Superior temporal gyrus (tissue), 1 donor: ENCODE measurements around the gene SIRPD.

Source experiments
- DNase-seq: peaks from one replicate; pipeline ENCODE4 v3.0.0-alpha.2; 2016; ENCODE audit errors: extremely low spot score

The SIRPD gene

DNA sequence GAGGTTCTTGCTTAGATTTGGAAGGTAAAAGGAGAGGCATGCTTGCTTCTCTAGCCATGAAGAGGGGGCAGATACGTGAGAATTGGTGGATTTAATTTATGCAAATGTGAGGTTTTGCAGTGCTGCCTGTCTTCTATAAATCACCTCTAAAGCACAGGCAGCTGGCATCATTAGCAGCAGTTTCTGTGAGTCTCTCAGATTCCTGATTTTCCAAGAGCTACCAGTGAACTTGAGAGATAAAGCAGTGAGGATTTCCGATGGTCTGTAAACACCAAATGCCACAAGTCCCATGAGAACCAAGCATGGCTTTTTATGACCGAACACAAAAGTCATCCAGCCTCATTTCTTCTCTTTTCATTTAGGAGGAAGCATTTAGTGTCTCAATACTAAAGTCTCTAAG is 63.1 kb downstream of the SIRPD start:
- no peak for DNase-seq

DNA sequence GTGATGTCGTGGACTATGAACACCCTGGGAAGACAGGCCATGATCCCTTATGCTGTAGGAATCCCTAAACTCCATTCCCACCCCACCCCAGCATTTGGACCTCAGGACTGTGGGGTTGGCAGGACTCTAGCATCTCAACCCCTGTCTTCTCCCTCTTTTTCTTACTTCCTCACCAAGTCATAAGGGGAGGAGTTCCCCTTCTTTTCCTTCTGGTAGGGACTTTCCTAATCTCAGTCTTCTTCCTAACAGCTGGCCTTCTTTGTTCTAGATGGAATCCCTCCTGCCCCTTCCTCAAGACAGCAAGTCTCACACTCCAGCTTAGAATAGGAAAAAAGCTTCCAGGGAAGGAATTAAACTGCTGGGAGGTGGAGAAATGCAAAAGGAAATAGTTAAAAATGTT is 64.0 kb downstream of the SIRPD start:
- DNase-seq = no peak

DNA sequence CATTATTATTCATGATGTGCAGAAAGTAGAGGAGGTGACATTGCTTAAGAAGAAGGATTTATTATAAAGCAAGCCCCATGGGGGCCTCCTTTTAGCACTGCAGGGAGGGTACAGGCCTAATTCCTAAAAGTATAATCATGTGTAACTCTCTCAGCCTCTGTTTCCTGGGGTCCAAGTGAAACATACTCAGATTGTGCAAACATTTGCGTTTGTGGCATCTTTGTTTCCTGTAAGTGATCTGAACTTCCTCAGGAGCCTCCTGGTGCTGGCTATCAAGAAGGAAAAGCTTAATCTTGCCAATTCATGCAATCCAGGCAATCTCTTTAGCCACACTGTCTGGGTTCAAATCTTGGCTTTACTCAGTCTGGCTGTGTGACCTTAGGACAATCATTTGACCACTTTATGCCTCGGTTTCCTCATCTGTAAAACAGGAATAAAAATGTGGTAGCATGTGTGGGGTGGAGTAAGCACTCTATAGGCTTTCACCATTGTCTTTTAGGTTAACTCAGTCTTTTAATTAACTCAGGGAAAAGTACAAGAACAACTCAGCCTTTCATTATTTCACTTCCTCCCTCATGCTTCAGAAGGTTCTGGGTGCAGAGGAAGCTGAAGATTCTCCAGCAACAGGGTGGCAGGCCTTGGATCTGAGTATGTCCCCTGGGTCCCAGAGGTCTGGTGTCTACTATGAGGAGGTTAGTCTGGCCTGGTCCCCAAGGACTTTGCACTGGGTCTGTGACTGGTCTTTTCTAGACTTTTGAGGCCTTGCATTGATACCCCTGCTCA is 65.5 kb downstream of the SIRPD start:
- DNase-seq = no peak

DNA sequence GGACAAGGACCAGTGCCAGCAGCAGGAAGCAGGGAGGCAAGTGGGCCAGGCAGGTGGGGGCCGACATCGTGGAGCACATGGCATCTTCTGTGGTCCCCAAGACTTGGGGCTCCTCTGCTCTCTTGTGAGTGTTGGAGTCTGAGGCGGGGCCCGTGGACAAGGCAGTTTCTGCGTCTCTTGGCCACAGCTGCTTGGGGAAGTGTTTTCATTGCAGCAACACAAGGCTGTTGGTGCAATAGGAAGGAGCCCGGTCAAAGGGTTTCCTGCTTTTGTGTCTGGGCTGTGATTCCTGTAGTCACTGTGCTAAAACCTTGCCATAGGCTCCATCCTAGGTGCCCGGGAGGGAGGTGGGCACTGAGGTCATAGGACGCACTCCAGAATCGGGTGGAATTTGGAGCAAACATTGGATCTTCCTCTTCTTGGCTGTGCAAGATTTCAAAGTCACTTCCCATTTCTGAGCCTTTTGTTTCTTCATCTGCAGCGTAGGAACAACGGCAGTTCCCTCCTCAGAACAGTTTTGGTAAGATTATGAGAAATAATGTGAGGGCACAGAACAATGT is 66.1 kb downstream of the SIRPD start, which contains the start of gene SIRPB2:
SIRPB2 (minus strand) TSS at position 140 of the 560 bp plus-strand sequence; CDS start at position 79, 61 bp downstream.
- no peak for DNase-seq

DNA sequence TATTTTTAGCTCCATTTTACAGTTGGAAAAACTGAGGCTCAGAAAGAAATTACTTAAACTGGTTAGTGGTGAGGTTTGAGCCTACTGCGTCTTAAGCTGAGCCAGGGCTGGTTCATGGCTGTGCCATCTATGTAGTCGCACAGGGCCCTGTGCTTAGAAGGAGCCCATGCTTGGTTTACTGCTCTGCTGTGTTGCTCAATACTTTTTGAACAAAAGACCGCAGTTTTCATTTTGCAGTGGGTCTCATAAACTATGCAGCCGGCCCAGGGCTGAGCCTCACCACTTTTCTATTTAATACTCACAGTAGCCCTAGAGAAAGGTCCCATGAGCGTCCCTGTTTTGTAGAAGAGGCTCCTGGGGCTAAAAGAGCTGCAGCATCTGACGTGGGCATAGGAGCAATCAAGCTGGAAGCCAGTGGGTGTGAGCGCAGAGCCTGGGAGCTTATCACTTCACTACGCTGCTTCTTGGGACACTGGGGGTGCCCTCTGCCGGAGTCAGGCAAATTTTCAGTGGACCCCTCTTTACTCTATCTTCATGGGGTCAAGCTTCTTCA is 66.8 kb downstream of the SIRPD start:
- DNase-seq = no peak

DNA sequence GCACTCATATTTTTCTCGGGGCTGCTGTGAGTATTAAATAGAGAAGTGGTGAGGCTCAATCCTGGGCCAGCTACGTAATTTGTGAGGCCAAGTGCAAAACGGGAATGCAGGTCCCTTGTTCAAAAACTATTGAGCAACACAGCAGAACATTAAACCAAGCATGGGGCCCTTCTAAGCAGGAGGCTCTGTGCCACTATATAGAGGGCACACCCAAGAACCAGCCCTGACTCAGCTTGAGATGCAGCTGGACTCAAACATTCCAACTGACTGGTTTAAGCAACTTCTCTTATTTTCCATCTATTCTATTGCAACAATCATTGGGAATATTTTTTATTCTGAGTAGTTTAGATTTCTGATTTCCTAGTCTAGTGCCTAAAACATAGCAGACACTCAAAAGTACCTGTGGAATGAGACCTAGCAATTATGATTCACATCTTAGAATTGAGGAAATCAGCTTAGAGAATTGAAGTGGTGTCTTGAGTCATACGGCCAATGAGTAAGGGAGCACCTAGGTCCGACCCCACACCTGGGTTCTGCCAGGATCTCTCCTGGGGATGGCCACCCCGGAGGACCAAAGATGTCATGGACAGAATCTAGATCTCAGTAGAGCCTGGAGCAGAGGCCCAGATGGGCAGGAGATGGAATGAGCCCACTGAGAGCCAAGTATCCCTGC is 67.6 kb downstream of the SIRPD start:
- no peak for DNase-seq

DNA sequence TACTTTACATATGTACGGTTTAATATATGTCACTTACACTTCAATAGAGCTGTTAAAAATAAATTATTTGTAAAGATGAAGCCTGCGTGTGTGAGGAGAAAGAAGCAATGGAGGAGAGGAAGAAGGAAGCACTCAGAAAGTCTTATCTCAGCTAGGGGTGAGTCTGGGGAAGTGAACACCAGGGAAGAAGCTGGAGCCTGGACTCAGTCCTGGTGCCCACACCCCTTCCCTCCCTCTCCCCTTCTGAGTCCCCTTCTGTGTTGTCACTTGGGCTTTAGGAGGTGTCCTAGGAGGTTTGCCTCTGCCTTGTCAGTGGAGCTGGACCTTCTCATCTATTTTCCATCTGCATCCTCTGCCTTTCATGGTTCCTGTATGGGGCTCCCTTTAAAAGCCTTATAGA is 68.2 kb downstream of the SIRPD start:
- DNase-seq = no peak

DNA sequence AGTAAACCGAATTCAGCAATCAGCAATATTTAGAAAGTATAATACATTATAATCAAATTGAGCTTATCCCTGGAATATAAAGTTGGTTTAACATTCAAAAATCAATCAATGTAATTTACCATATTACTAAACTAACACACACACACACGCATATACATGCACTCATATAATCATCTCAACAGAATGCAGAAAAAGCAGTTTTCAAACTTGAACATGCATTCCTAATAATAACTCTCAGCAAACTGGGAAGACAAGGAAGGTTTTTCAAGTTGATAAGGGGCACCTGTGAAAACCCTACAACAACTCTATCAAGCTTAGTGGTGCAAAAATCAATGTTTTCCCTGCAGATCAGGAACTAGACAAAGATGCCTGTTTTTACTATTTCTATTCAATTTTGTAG is 70.9 kb downstream of the SIRPD start:
- DNase-seq = no peak

DNA sequence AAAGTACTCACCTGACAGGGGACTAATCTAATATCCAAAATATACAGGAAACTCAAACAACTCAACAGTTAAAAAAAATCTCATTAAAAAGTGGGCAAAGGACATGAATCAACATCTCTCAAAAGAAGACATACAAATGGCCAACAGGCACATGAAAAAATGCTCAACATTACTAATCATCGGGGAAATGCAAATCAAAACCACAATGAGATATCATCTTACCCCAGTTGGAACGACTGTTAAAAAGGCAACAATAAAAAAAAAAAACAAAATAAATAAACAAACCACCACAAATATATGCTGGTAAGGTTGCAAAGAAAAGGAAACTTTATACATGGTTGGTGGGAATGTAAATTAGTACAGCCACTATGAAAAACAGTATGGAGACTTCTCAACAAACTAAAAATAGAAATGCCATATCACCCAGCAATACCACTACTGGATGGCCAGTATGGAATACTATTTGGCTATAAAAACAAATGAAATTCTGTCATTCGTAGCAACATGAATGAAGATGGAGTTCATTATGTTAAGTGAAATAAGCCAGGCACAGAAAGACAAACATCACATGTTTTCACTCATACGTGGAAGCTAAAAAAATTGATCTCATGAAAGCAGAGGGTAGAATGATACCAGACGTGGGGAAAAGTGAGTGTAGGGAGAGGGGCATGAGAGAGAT is 72.9 kb downstream of the SIRPD start:
- no peak for DNase-seq
